HAP-1 (cell line): ENCODE results near the gene DPYSL3.

Experiments
- DNase-seq, 2 experiments: peaks; one replicate each; pipeline ENCODE4 v3.0.0-alpha.2; 2016 to 2020; ENCODE audit warnings: low spot score in 2 of 2
- H3K27me3 ChIP-seq: fragments of 250-450 bp; sonication (Bioruptor Pico); 2 replicates; pipeline ENCODE4 v1.5.1; 2020; ENCODE audit warnings: low read depth, mild to moderate bottlenecking, moderate library complexity
- H3K36me3 ChIP-seq: fragments of 250-450 bp; sonication (Bioruptor Pico); replicated peaks from 2 replicates; pipeline ENCODE4 v1.5.1; 2020; ENCODE audit warnings: mild to moderate bottlenecking
- H3K4me1 ChIP-seq: fragments of 250-450 bp; sonication (Bioruptor Pico); 2 replicates; pipeline ENCODE4 v1.5.1; 2020; ENCODE audit warnings: mild to moderate bottlenecking
- H3K4me3 ChIP-seq: fragments of 250-450 bp; sonication (Bioruptor Pico); 2 replicates; pipeline ENCODE4 v1.5.1; 2020; ENCODE audit warnings: mild to moderate bottlenecking, moderate library complexity
- H3K9me3 ChIP-seq: fragments of 250-450 bp; sonication (Bioruptor Pico); 2 replicates; pipeline ENCODE4 v1.5.1; 2020; ENCODE audit warnings: mild to moderate bottlenecking, moderate library complexity
- in situ Hi-C: fragments of 300-500 bp; cut with MboI; formaldehyde crosslinking; loops from 3 replicates; pipeline ENCODE4 v1.14.3; 2020; ENCODE audit warnings: low sequenced_read_pairs, inconsistent platforms, mixed read lengths

Gene DPYSL3

GRCh38 chr5:147479949-147480348 lies 29.9 kb downstream of the DPYSL3 start:
- peaks cover 8% of the 10 kb centered on the region for H3K4me1 ChIP-seq
- in situ Hi-C loops: no loop called here
- no peak for DNase-seq
- H3K36me3 ChIP-seq: no peaks in the 10 kb centered on the region
- H3K4me3 ChIP-seq: no peak overlapping the region
- no peaks in the 10 kb centered on the region for H3K9me3 ChIP-seq
- peaks cover 23% of the 10 kb centered on the region for H3K27me3 ChIP-seq

GRCh38 chr5:147479444-147479843 lies 30.4 kb downstream of the DPYSL3 start:
- H3K36me3 ChIP-seq: no peaks in the 10 kb centered on the region

GRCh38 chr5:147474140-147474539 lies 35.7 kb downstream of the DPYSL3 start:
- Histone ChIP-seq H3K4me1 (peaks cover 8% of the 10 kb centered on the region), H3K4me3 (no peak overlapping the region), H3K36me3 (no peaks in the 10 kb centered on the region), H3K27me3 (peaks cover 47% of the 10 kb centered on the region), H3K9me3 (peaks cover 2% of the 10 kb centered on the region; the same call in 1 of the 2 replicates)
- in situ Hi-C loops: no loop called here
- no peak for DNase-seq

More at GRCh38 chr5:147479444-147479843, 30.4 kb downstream of the DPYSL3 start:
- Histone ChIP-seq H3K4me1 (peaks cover 8% of the 10 kb centered on the region), H3K9me3 (no peaks in the 10 kb centered on the region), H3K4me3 (no peak overlapping the region), H3K27me3 (peaks cover 25% of the 10 kb centered on the region)
- in situ Hi-C loops: no loop called here
- DNase-seq: no peak

GRCh38 chr5:147472664-147473475 lies 37.0 kb downstream of the DPYSL3 start:
- DNase-seq: no peak
- Histone ChIP-seq H3K4me3 (no peak overlapping the region), H3K9me3 (peaks cover 2% of the 10 kb centered on the region; the same call in 1 of the 2 replicates), H3K27me3 (peaks cover 39% of the 10 kb centered on the region), H3K4me1 (peaks cover 12% of the 10 kb centered on the region), H3K36me3 (no peaks in the 10 kb centered on the region)
- in situ Hi-C loops: no loop called here

GRCh38 chr5:147467973-147468508 lies 41.8 kb downstream of the DPYSL3 start:
- Histone ChIP-seq H3K9me3 (no peaks in the 10 kb centered on the region; the same call in 1 of the 2 replicates), H3K36me3 (no peaks in the 10 kb centered on the region), H3K4me1 (peaks cover 4% of the 10 kb centered on the region; the same call in 1 of the 2 replicates), H3K4me3 (no peak overlapping the region), H3K27me3 (peaks cover 19% of the 10 kb centered on the region)
- DNase-seq: no peak
- in situ Hi-C loops: no loop called here

GRCh38 chr5:147466360-147466980 lies 43.4 kb downstream of the DPYSL3 start:
- Histone ChIP-seq H3K4me3 (no peak overlapping the region), H3K9me3 (no peaks in the 10 kb centered on the region; the same call in 1 of the 2 replicates), H3K36me3 (no peaks in the 10 kb centered on the region), H3K27me3 (peaks cover 6% of the 10 kb centered on the region; the same call in 1 of the 2 replicates), H3K4me1 (peaks cover 4% of the 10 kb centered on the region; the same call in 1 of the 2 replicates)
- no peak for DNase-seq
- in situ Hi-C loops: no loop called here

GRCh38 chr5:147465747-147466146 lies 44.1 kb downstream of the DPYSL3 start:
- Histone ChIP-seq H3K36me3 (no peaks in the 10 kb centered on the region), H3K9me3 (no peaks in the 10 kb centered on the region; the same call in 1 of the 2 replicates), H3K27me3 (no peaks in the 10 kb centered on the region), H3K4me1 (peaks cover 4% of the 10 kb centered on the region; the same call in 1 of the 2 replicates), H3K4me3 (no peak overlapping the region)
- DNase-seq: no peak
- in situ Hi-C loops: no loop called here

GRCh38 chr5:147464211-147464610 lies 45.7 kb downstream of the DPYSL3 start:
- H3K4me3 ChIP-seq: no peak overlapping the region
- no peaks in the 10 kb centered on the region for H3K9me3 ChIP-seq
- H3K27me3 ChIP-seq: no peaks in the 10 kb centered on the region
- no peaks in the 10 kb centered on the region for H3K36me3 ChIP-seq
- in situ Hi-C loops: no loop called here
- peak in 1 of 2 experiments; percentile 56 for DNase-seq
- peaks cover 4% of the 10 kb centered on the region; the same call in 1 of the 2 replicates for H3K4me1 ChIP-seq

GRCh38 chr5:147461915-147462314 lies 48.0 kb downstream of the DPYSL3 start:
- Histone ChIP-seq H3K27me3 (no peaks in the 10 kb centered on the region), H3K4me3 (no peak overlapping the region), H3K4me1 (no peaks in the 10 kb centered on the region), H3K36me3 (no peaks in the 10 kb centered on the region), H3K9me3 (no peaks in the 10 kb centered on the region)
- in situ Hi-C loops: no loop called here
- no peak for DNase-seq

GRCh38 chr5:147460380-147460779 lies 49.5 kb downstream of the DPYSL3 start:
- Histone ChIP-seq H3K36me3 (no peaks in the 10 kb centered on the region), H3K9me3 (no peaks in the 10 kb centered on the region), H3K4me1 (peaks cover 7% of the 10 kb centered on the region), H3K4me3 (no peak overlapping the region), H3K27me3 (no peaks in the 10 kb centered on the region)
- in situ Hi-C loops: no loop called here
- DNase-seq: no peak

GRCh38 chr5:147458581-147458980 lies 51.3 kb downstream of the DPYSL3 start:
- Histone ChIP-seq H3K4me1 (peaks cover 16% of the 10 kb centered on the region), H3K9me3 (no peaks in the 10 kb centered on the region), H3K4me3 (no peak overlapping the region), H3K27me3 (no peaks in the 10 kb centered on the region), H3K36me3 (no peaks in the 10 kb centered on the region)
- DNase-seq: no peak
- in situ Hi-C loops: no loop called here

GRCh38 chr5:147455822-147456450 lies 53.9 kb downstream of the DPYSL3 start:
- H3K27me3 ChIP-seq: peaks cover 6% of the 10 kb centered on the region; the same call in 1 of the 2 replicates
- no peaks in the 10 kb centered on the region for H3K9me3 ChIP-seq
- H3K4me3 ChIP-seq: no peak overlapping the region
- no peaks in the 10 kb centered on the region for H3K36me3 ChIP-seq
- in situ Hi-C loops: no loop called here
- no peak for DNase-seq
- peaks cover 16% of the 10 kb centered on the region for H3K4me1 ChIP-seq

GRCh38 chr5:147454996-147455677 lies 54.7 kb downstream of the DPYSL3 start:
- H3K27me3 ChIP-seq: peaks cover 6% of the 10 kb centered on the region; the same call in 1 of the 2 replicates
- H3K9me3 ChIP-seq: no peaks in the 10 kb centered on the region
- DNase-seq: peak; percentile 64 to 93
- H3K4me3 ChIP-seq: no peak overlapping the region
- in situ Hi-C loops: loop anchor here (5.0 kb wide), 1 partner anchor 107 kb away; no protein-coding TSS in a partner anchor
- peaks cover 16% of the 10 kb centered on the region for H3K4me1 ChIP-seq
- no peaks in the 10 kb centered on the region for H3K36me3 ChIP-seq
